ENCODE data around the gene OGN.

OGN gene

GRCh38 chr9:92439921-92440750, 35.8 kb upstream of the OGN start (continued):
- TF ChIP-seq ZNF518A (tag by site-specific recombination; conservative IDR thresholded peaks at IDR 0.05; ENCODE audit: low read depth): peak; percentile 82
- TF ChIP-seq OSR2 (tag by site-specific recombination; IDR thresholded peaks at IDR 0.05): no peak
- 0 out of 2 replicates have a peak, but pooled peaks have one; percentile 45 for TF ChIP-seq ZNF639 (tag by site-specific recombination; IDR thresholded peaks at IDR 0.05)
- TF ChIP-seq ZFP3 (tag by site-specific recombination; IDR thresholded peaks at IDR 0.05; ENCODE audit: low read depth): no peak
- no peak for TF ChIP-seq INSM2 (tag by site-specific recombination; IDR thresholded peaks at IDR 0.05)
- TF ChIP-seq ZNF202 (tag by site-specific recombination; IDR thresholded peaks at IDR 0.05; ENCODE audit: borderline replicate concordance): 0 out of 2 replicates have a peak, but pooled peaks have one; percentile 39
- TF ChIP-seq GLI4 (tag by site-specific recombination; IDR thresholded peaks at IDR 0.05): no peak
- TF ChIP-seq ZNF501 (tag by site-specific recombination; IDR thresholded peaks at IDR 0.05): no peak
- peak; percentile 49; the same call in 1 of the 2 replicates for TF ChIP-seq REST (tag by site-specific recombination; IDR thresholded peaks at IDR 0.05)
- TF ChIP-seq ZNF23 (tag by site-specific recombination; IDR thresholded peaks at IDR 0.05; ENCODE audit: borderline replicate concordance): no peak
- no peak for TF ChIP-seq PBX3 (CRISPR knock-in tag; IDR thresholded peaks at IDR 0.05)
- TF ChIP-seq ZNF26 (tag by site-specific recombination; IDR thresholded peaks at IDR 0.05): no peak
- TF ChIP-seq ZNF561 (tag by site-specific recombination; IDR thresholded peaks at IDR 0.05; ENCODE audit: borderline replicate concordance): no peak
- no peak for TF ChIP-seq SALL2 (tag by site-specific recombination; IDR thresholded peaks at IDR 0.05; ENCODE audit: borderline replicate concordance)
- peak; percentile 56; the same call in 1 of the 2 replicates for TF ChIP-seq ZNF433 (tag by site-specific recombination; IDR thresholded peaks at IDR 0.05; ENCODE audit: low read depth)
- TF ChIP-seq ZNF704 (tag by site-specific recombination; IDR thresholded peaks at IDR 0.05): no peak
- TF ChIP-seq ZNF354C (tag by site-specific recombination; IDR thresholded peaks at IDR 0.05; ENCODE audit: borderline replicate concordance, low read depth): 0 out of 2 replicates have a peak, but pooled peaks have one; percentile 18
- no peak for TF ChIP-seq ZNF148 (tag by site-specific recombination; IDR thresholded peaks at IDR 0.05; ENCODE audit: borderline replicate concordance)

All from HEK293 (cell line).